Mesodermal cell (in vitro differentiated cells): Measurements from ENCODE around the gene FKBP1A.

Source experiments
- H3K27ac ChIP-seq: 2 replicates; pipeline ENCODE4 v1.7.0; 2013; ENCODE audit warnings: mild to moderate bottlenecking, low read depth, low read length, moderate library complexity; ENCODE audit not compliant: severe bottlenecking
- H3K36me3 ChIP-seq: 2 replicates; pipeline ENCODE4 v1.7.1; 2013; ENCODE audit warnings: mild to moderate bottlenecking, low read length, moderate library complexity; ENCODE audit not compliant: control insufficient read depth, insufficient read depth
- H3K4me1 ChIP-seq: one replicate; pipeline ENCODE4 v1.7.1; 2013; ENCODE audit warnings: mild to moderate bottlenecking, low read length; ENCODE audit not compliant: insufficient read depth, control insufficient read depth, poor library complexity, severe bottlenecking
- H3K4me3 ChIP-seq: 2 replicates; pipeline ENCODE4 v1.7.0; 2013; ENCODE audit warnings: low read length, control low read depth, mild to moderate bottlenecking; ENCODE audit not compliant: insufficient read depth, poor library complexity, severe bottlenecking; ENCODE audit errors: extremely low read depth
- H3K9me3 ChIP-seq: 2 replicates; pipeline ENCODE4 v1.7.1; 2013; ENCODE audit warnings: mild to moderate bottlenecking, low read length, moderate library complexity; ENCODE audit not compliant: control insufficient read depth
- WGBS, 2 experiments: methylation state at CpG; one replicate each; pipeline ENCODE4 v1.1.5; 2013; ENCODE audit warnings: missing lambda C conversion rate in 2 of 2; ENCODE audit not compliant: insufficient coverage in 2 of 2; 5-methylcytosine and 5-hydroxymethylcytosine counted together

FKBP1A gene

DNA sequence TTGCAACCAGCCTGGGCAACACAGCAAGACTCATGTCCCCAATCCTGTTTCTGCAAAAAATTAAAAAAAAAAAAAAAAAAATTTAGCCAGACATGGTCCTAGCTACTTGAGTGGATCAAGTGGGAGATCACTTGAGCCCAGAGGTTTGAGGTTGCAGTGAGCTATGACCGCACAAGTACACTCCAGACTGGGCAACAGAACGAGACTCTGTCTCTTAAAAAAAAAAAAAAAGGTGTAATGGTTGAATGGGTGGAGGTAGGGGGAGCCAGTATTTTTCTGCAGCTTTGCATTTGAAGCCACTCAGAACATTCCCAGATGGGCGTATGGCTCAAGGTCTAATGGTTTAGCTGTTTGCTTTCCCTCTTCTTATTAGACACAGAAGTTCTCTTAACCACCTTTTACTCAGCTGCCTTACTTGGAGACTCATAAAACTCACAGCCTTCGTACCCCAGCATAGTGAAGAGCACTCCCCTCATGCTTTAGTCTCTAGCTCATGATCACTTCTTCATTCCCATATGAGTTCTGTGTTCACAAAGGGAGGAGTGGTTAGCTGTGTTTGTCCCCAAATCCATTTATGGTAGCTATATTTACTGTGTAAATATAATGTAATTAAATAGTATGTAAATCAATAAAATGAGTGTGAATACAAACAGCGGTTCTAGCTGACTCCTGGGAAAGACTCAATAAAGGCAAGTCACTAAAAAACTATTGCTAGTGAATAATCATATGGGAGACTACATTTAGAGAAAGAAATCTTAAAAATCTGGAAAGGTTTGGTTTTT is 9.0 kb downstream of the FKBP1A start:
- Histone ChIP-seq H3K4me3 (no peak overlapping the region), H3K9me3 (no peaks in the 10 kb centered on the region)
- WGBS, 2 experiments, result 93 to 100% methylated on average over 1 to 3 of the region's 5 CpGs

DNA sequence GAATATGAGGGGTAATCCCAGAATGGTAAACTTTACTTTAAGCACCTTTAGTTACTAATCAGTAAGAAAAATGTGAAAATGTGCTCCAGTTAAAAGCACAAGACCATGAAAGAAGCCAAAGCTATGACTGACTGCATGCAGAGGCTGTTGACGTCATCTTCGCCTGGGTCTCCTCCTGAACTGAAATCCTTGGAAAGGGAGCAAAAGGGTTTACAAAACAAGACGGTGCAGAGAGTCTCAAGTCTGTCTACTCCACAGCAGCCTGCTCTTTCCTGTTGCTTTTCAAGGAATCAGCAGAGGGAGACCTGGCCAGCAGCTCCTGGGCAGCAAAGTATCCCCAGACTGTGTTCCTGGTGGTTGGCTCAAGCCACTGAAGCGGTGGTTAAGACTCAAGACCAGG is 10.2 kb downstream of the FKBP1A start:
- H3K36me3 ChIP-seq, result peaks cover 61% of the 10 kb centered on the region
- WGBS, 2 experiments, result 89 to 94% methylated on average over 4 of the region's 4 CpGs
- H3K27ac ChIP-seq, result no peak overlapping the region
- no peaks in the 10 kb centered on the region for H3K9me3 ChIP-seq
- peaks cover 37% of the 10 kb centered on the region for H3K4me1 ChIP-seq
- H3K4me3 ChIP-seq, result no peak overlapping the region

More for the DNA sequence above, 9.0 kb downstream of the FKBP1A start:
- peaks cover 35% of the 10 kb centered on the region for H3K4me1 ChIP-seq
- H3K36me3 ChIP-seq, result peaks cover 68% of the 10 kb centered on the region
- no peak overlapping the region for H3K27ac ChIP-seq

DNA sequence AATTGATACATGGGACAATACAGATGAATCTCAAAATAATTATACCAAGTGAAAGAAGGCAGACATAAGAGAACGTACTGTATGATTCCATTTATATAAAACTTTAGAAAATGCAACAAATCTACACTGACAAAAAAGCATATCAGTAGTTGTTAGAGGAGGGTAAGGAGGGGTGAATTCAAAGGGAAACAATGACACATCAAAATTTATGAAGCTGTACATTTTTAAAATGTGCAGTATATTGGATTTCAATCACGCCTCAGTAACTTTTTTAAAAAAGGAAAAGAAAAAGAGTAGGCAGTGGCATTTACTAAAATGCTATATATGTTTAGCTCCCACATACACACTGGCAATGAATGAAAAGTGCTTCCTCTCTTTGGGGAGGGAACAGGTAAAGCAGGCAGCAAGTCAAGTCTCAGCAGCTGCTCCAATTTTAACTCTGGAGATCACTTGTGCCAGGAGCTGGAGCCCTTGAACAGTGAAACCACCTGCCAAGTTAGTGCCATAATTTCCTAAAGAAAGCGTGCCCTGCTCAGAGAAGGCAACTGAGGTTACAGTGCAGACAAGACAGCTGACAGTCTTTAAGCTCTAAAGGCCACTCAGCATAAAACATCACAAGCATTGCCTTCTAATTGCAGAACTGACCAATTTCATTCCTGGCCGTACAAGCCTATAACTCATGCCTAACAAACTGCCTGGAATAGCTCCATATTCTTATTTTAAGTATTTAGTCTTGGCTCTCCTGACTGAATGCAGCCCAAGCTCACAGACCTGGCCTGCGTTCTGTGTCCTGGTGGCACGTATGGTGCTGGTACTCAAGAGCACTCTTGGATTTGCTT is 10.9 kb downstream of the FKBP1A start:
- no peak overlapping the region for H3K27ac ChIP-seq
- WGBS, 2 experiments, result 94 to 100% methylated on average over 2 of the region's 6 CpGs
- no peak overlapping the region for H3K4me3 ChIP-seq
- peaks cover 61% of the 10 kb centered on the region for H3K36me3 ChIP-seq
- peaks cover 44% of the 10 kb centered on the region for H3K4me1 ChIP-seq
- no peaks in the 10 kb centered on the region for H3K9me3 ChIP-seq

- WGBS, 2 experiments, result 81 to 87% methylated on average over 3 to 4 of the region's 6 CpGs
These were observed 14.1 kb downstream of the FKBP1A start for GRCh38 chr20:1378735-1379125.

GRCh38 chr20:1377984-1378734 is 14.7 kb downstream of the FKBP1A start:
- peaks cover 59% of the 10 kb centered on the region for H3K36me3 ChIP-seq
- 72 to 92% methylated on average over 3 to 5 of the region's 6 CpGs for WGBS, 2 experiments
- H3K27ac ChIP-seq, result peak overlapping the region; percentile 66
- peaks cover 64% of the 10 kb centered on the region for H3K4me1 ChIP-seq
- no peaks in the 10 kb centered on the region for H3K9me3 ChIP-seq
- no peak overlapping the region for H3K4me3 ChIP-seq

More at GRCh38 chr20:1378735-1379125, 14.1 kb downstream of the FKBP1A start:
- H3K27ac ChIP-seq, result no peak overlapping the region
- H3K36me3 ChIP-seq, result peaks cover 58% of the 10 kb centered on the region
- peaks cover 65% of the 10 kb centered on the region for H3K4me1 ChIP-seq
- no peaks in the 10 kb centered on the region for H3K9me3 ChIP-seq
- H3K4me3 ChIP-seq, result no peak overlapping the region

- Histone ChIP-seq H3K4me1 (peaks cover 64% of the 10 kb centered on the region), H3K9me3 (no peaks in the 10 kb centered on the region), H3K36me3 (peaks cover 59% of the 10 kb centered on the region), H3K4me3 (no peak overlapping the region), H3K27ac (peak overlapping the region; percentile 66)
- WGBS, 2 experiments, result 98 to 100% methylated on average over 4 to 5 of the region's 5 CpGs
These were observed 15.4 kb downstream of the FKBP1A start for GRCh38 chr20:1377341-1377871.

DNA sequence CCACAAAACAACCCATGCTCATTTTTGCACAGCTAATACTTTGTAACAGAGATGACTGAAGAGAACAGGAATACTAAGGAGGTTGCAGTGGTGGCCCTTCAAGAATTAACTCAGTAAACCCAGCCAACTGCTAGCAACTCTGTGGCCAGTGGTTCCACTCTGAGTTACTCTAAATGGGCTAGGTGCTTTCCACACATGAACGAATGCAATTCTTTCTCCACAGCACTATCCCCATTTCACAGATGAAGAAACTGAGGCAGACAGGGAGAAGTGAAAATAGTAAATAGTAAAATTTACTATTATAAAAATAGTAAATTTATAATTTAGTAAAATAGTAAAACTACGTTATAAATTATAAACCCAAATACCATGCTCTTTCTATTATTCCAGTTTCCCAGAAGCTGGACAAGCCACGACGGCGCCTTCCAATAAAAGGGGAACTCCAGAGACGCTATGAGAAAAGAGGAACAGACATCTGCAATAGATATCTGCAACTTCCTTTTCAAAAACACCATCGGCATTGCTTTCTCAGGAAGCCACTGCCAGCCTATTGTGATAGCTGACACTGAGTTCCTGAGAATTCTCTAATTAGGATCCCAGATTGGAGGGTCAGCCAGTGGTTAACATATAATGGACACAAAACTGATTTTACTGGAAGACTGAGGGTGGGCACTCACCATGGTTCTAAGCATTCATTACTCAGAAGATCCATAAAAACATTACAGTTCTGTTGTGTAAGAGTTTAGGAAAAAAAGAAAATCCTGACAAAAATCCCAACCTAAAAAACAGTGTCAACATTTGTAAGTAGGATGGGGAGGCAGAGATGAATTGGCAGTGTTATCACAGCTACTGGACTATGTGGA is 16.2 kb downstream of the FKBP1A start:
- H3K4me3 ChIP-seq, result no peak overlapping the region
- H3K9me3 ChIP-seq, result no peaks in the 10 kb centered on the region
- H3K4me1 ChIP-seq, result peaks cover 64% of the 10 kb centered on the region
- peaks cover 60% of the 10 kb centered on the region for H3K36me3 ChIP-seq
- H3K27ac ChIP-seq, result peak overlapping the region; percentile 66
- 86% methylated on average over 5 of the region's 7 CpGs for WGBS, 2 experiments

GRCh38 chr20:1376007-1376406 is 16.8 kb downstream of the FKBP1A start:
- H3K27ac ChIP-seq, result peak overlapping the region; percentile 43
- H3K4me3 ChIP-seq, result no peak overlapping the region
- H3K4me1 ChIP-seq, result peaks cover 66% of the 10 kb centered on the region
- WGBS, 2 experiments, result no CpG with 5 or more reads among the region's 1 CpG
- H3K36me3 ChIP-seq, result peaks cover 67% of the 10 kb centered on the region
- H3K9me3 ChIP-seq, result no peaks in the 10 kb centered on the region

DNA sequence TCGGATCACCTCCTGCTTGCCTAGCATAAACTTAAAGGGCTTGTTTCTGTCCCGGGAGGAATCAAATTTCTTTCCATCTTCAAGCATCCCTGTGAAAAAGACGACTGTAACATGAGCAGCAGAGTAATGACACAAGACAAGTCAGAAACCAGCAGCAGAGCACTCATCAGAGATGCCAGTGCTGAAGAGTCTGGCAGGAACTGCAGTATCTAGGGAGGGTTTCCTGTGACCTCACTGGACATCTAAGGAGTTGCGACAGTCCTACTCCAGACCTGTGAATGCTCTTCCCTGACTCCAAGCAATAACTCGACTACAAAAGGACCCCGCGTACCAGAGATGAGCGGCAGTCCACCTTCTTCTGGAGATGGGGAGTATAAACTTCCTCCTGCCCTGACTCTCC is 17.3 kb downstream of the FKBP1A start:
- H3K9me3 ChIP-seq, result no peaks in the 10 kb centered on the region

More for the DNA sequence above, 17.3 kb downstream of the FKBP1A start:
- no peak overlapping the region for H3K4me3 ChIP-seq
- peak overlapping the region; percentile 43 for H3K27ac ChIP-seq
- H3K4me1 ChIP-seq, result peaks cover 63% of the 10 kb centered on the region
- peaks cover 71% of the 10 kb centered on the region for H3K36me3 ChIP-seq
- 73 to 96% methylated on average over 3 to 4 of the region's 8 CpGs for WGBS, 2 experiments
